Hematopoietic multipotent progenitor cell (in vitro differentiated cells): ENCODE data around the gene APOL2. TPM values are rescaled to one million over a fixed set of nuclear protein-coding genes. Genes with fewer than 3 reads are reported as not detected.
"Not testable (repeated sequence)": the region's sequence is repeated elsewhere in the genome, so short reads cannot be mapped to it uniquely, and the experiment has no call there.

Experiments
- DNase-seq, 3 donors: peaks; one replicate each; pipeline ENCODE4 v3.0.0-alpha.2; 2011 to 2015; ENCODE audit warnings: low read depth in 2 of 3, low spot score in 2 of 3
- total RNA-seq: library from RNA; depleted of rRNA; stranded (reverse); fragments of >200 nt; gene quantifications from one replicate; pipeline ENCODE4 v1.2.3, GENCODE V29; 2012

The APOL2 gene
- total RNA-seq: 53.9 TPM

- peak; percentile 50 to 88 (median 86) for DNase-seq
These were observed at the start of gene APOL2 for GRCh38 chr22:36239401-36240171. Gene APOL2, minus strand, starts transcription at chr22:36239527. Its CDS starts 6,365 bp downstream, at chr22:36233162.

- DNase-seq: no peak
These were observed 49.5 kb upstream of the APOL2 start for GRCh38 chr22:36288571-36289405.

- no peak for DNase-seq
These were observed 48.7 kb upstream of the APOL2 start for GRCh38 chr22:36287881-36288515.

GRCh38 chr22:36286096-36286957 is 47.0 kb upstream of the APOL2 start:
- peak in 2 of 3 donors; percentile 61 to 67 for DNase-seq

- no peak for DNase-seq
These were observed 46.2 kb upstream of the APOL2 start for GRCh38 chr22:36285545-36285944.

- DNase-seq: no peak
These were observed 45.7 kb upstream of the APOL2 start for GRCh38 chr22:36285017-36285416.

GRCh38 chr22:36284171-36284571 is 44.8 kb upstream of the APOL2 start:
- DNase-seq: no peak

GRCh38 chr22:36282328-36282831 is 43.1 kb upstream of the APOL2 start:
- DNase-seq: no peak

- DNase-seq: no peak
These were observed 42.5 kb upstream of the APOL2 start for GRCh38 chr22:36281781-36282327.

- no peak for DNase-seq
These were observed 41.1 kb upstream of the APOL2 start for GRCh38 chr22:36280379-36280778.

GRCh38 chr22:36279219-36279666 is 39.9 kb upstream of the APOL2 start:
- no peak for DNase-seq

- peak in 2 of 3 donors; percentile 67 to 75 for DNase-seq
These were observed 38.4 kb upstream of the APOL2 start for GRCh38 chr22:36277482-36278291.

GRCh38 chr22:36274531-36274930 is 35.2 kb upstream of the APOL2 start:
- DNase-seq: no peak

- DNase-seq: not testable (repeated sequence)
These were observed 32.6 kb upstream of the APOL2 start for GRCh38 chr22:36271951-36272350.

- not testable (repeated sequence) for DNase-seq
These were observed 31.9 kb upstream of the APOL2 start for GRCh38 chr22:36271231-36271630.

GRCh38 chr22:36267896-36268485 is 28.7 kb upstream of the APOL2 start:
- DNase-seq: no peak

- DNase-seq: no peak
These were observed 27.7 kb upstream of the APOL2 start for GRCh38 chr22:36267058-36267457.

- not testable (repeated sequence) for DNase-seq
These were observed 24.7 kb upstream of the APOL2 start for GRCh38 chr22:36263886-36264664.
